Anterior cingulate cortex (tissue), 58 donors: ENCODE results near the gene MDP1.

Experiments
- DNase-seq, 58 donors: peaks; one replicate each; lab custom pipeline; 2025; lab: John Stamatoyannopoulos, UW

MDP1 gene

DNA sequence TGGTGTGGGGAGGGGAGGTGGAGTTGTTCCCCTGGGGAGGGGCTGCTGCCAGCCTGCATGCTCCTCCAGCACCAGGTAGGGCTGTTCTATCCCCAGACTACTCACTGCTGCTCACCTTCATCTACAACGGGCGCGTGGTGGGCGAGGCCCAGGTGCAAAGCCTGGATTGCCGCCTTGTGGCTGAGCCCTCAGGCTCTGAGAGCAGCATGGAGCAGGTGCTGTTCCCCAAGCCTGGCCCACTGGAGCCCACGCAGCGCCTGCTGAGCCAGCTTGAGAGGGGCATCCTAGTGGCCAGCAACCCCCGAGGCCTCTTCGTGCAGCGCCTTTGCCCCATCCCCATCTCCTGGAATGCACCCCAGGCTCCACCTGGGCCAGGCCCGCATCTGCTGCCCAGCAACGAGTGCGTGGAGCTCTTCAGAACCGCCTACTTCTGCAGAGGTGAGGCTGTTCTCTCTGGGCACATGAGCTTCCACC, 51.3 kb downstream of the MDP1 start:
- DNase-seq, result no peak
